Measurements from ENCODE around the gene ITPR1.

Gene ITPR1

DNA sequence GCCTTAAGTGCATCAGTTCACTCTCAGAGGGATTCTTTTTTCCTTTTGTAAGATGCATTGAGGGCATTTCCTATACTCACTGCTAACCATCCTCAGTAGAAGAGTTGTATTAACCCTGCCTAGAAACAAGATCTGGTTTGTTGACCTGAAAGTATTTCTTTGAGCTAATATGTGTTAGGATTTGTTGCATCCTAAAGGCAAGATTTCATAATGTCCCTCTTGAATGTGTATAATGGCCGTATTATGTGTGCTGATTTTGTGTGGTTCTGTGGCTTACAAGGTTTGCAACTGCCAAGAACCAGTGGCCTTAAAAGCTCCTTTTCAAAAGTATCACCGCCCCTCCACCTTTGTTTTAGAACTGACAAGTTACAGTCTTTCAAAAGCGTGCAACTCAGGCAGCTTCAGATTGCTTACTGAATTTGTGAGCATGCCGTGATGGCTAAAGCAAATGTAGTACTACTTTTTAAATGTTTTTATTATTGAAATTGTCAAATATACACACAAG is 304.1 kb downstream of the ITPR1 start:
- no peak for DNase-seq

DNA sequence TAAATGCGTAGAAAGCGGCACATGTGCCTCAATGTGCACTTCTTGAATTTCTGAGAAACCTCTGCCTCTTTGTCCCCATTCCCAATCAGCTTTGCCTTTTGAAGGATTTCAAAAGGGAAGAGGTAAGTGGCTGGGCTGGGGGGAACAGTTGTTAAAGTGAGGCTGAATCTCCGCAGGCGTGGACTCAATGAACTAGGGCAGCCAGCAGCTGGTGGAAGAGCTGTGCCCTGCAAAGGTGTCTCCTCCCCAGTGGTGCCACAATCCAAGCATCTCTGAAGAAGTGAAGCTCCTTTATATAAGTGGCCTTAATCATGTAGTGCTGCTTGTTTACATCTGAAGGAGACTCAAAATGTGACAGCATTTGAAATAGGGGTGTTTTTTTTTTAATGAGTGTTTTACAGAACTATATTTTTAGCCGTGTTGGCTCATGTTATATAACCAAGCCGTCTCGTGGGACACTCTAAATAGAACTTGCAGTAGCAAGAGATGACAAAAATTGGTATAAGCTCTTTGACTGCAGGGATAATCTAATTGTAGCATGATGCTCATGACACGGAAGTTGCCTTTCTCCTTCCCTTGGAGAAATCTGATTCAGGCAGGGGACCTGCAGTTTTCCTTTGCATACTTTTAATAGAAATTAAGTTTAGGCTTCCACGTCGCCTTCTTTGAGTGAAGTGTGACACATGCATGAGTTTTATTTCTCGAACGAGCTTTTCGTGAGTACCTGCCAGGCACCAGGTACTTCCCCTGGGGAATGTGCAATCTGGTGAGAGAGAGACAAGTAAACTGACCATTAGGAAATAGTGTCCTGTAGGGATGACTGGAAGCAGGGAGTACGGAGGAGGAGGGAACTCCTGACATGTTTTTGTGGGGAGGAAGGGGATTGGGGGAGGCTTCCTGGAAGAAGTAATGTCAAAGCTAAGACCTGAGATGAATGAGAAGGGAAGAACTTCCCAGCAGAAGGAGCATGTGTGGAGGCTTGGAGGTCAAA is 306.4 kb downstream of the ITPR1 start:
- DNase-seq: no peak

DNA sequence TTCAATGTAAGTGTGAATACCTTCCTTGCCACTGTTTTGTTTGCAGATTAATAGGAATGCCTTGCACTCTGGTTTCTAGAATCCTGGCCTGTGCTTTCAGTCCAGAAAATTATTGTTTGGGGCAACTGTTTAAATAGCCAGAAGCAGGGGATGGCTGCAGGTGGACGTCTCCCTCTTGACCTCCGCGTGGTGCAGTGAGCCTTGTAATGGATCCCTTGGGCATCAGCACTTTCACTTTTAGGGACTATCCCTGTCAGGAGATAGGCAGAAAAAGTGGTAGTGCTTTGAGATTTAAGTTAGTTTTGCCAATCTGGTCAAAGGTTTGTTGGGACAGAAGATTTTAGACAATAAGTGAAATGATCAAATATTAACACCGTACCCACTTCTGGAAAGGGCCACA is 307.4 kb downstream of the ITPR1 start:
- no peak for DNase-seq

DNA sequence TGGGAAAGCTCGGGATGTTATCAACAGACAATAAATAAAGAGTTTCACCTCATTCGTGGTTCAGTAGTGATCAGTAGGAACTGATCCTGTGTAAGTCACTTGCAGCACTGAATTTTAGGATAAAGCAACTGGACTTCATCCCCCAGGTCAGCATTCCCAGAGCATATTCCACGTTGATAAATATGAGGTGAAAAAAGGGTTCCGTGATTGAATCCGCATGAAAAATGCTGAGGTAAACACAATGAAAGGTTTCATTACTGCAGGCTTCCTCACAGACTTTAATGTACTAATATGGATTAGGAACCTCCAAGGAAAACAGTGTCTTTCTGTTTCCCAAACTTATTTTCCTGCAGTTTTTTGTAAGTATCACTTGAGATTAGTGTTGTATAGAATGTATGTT is 308.7 kb downstream of the ITPR1 start:
- no peak for DNase-seq

DNA sequence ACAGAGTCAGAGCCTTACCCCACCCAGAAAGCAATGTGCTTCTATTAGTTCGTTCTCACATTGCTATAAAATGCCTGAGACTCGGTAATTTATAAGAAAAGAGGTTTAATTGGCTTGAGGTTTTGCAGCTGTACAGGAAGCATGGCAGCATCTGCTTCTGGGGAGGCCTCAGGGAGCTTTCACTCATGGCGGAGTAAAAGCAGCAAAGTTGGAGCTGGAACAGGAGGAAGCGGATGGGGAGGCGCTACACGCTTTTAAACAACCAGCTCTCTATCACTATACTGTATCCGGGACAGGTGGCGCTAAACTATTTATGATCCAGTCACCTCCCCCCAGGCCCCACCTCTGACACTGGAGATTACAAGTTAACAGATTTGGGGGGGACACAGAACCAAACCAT is 309.8 kb downstream of the ITPR1 start:
- no peak for DNase-seq

DNA sequence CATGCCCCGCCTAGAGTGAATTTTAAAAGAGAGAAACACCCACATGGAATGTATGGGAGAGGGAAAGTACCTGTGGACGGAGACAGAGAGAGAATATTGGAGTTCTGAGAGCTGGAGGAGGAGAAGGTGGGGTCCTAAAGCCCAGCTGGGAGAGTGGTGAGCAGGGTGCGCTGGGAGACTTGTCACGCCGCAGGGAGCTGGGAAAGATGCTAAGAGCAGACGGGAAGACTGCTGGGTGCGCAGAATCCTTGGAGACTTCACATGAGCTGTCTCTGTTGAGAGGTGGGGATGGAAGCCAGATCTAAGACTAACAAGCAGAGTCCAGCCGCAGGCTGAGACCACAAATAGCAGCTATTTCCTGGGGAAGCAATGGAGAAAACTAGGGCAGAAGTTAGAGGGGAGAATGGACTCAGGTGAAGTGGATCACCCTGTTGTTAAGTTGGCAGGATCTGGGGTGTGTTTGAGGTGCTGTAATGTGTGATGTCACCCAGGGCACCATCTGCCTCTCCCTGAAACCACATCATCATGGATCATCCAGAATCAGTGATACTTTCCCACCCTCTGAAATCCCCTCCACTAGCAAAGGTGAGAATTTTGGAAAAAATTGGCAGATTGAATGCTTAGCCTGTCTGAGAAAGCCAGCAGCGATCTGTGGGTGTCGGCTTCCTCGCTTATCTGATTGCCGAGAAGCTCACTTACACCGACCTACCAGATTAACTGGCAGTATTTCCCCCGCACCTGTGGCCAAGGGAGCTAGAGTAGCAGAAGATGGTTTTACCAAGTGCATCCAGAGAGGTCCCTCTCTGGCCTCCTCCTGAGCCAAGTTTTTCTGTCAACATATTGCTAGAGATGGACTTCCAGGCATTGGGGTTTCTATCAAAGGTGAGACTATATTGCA is 311.3 kb downstream of the ITPR1 start:
- DNase-seq: no peak

DNA sequence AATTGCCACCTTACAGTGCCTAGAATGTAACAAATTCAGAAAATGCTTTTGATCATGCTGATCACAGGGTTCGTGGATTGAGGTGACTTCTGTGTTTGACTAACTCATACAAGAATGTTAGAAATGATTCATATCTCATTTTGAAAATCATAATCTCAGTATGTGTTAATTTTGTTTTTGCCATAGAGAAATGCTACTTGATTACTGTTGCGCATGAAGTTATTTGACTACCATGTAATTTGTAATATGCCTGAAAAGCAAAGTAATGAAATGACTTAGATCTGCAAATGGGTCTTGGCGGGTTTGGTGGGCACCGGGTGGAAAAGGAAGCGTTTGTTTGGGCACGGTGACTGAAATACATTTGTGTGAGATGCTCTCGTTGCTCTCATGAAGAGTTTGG is 312.5 kb downstream of the ITPR1 start:
- DNase-seq: no peak

DNA sequence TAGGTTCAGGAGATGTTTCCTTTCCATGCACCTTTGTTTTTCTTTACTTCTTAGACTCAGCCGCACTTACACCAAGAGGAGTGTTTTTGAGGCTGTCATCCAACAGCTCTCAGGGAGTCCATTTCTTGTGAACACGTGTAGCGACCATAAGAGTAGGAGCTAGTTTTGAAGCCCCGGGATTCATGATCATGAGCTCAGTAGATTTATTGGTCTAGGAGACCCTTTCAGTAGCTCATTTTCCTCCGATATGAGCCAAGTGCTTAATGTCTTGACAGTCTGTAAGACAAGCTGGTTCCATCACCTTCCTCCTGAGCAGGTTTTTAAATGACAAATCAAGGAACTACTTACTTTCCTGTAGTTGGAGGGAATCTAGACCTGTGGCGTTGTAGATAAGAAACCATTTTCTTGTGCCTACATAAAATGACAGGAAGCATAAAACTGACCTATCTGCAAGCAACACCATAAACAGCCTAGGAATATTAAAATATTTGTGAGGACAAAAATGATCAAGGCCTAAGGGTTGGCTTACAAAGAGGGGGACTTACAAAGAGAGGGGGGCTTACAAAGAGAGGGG is 313.5 kb downstream of the ITPR1 start:
- no peak for DNase-seq

DNA sequence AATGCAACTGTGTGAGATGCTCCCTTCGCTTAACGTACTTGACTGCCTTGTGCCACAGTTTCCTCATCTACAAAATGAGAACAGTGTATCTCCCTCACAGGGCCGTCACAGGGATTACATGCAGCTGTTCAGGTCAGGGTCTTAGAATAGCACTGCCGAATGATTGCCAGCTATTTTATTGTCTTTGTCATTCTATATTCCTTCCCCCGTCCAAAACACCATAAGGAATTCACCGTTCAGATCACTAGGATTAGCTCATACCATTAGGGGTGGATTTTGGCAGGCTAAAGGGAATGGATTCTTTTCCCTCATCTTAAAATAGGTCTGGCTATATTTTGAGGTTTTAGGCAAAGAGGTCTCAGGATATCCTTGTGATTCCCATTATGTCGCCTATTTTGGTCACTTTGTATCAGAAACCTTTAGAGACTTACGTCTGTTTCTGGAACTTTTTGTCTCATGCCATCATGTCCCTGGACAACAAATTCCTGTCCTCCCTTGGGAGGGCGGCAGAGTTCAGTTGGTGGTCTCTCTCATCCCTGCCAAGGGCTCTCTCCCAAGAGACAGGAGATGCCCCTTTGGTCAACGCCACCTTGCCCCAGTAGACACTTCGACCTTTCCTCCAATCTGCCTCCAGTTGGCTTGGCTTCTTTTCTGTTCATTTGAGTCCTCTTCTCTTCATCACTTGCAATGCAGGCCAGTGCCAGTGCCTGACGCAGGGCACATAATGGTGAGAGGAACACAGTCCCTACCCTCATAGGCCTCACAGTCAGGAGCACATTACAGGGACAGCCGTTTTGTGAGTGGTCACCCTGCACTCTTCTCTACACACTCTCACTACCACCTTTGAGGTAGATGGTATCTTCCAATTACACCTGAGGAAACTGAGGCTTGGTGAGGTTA is 314.5 kb downstream of the ITPR1 start:
- DNase-seq: no peak

DNA sequence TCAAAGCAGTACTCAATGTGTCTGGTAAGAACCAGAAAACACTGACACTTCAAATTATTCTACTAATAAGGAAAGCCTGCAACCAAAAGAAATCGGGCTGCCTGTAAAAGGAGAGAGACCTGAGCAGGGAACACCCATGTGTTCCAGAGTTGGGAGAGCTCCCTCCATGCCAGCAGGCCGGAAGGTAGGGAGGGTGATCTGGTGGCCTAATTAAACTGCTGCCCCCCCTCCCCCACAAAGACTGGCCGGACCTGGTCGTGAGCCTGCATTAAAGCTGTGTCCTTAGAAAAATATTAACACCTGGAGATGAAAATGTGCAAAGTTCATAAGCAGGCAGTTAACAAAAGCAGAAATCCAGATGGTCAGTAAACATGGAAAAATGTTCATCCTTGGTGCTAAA is 315.5 kb downstream of the ITPR1 start:
- no peak for DNase-seq

DNA sequence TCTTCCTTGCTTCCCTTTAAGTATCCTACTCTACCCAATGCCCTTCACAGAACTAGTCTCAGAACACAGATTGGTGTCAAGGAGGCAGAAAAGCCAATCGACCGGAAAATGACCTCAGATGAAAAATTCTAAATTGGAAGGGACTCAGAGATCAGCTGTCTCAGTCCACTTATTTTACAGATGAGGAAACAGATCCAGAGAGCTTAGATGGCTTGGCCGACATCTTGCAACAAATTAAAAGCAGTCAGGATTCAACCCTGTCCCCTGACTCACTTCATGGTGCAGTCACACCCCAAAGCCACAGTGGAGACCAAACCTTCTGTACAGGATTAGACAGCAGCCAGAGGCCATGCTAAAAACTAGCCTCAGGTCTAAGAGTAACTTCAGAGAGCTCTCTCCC is 316.8 kb downstream of the ITPR1 start:
- DNase-seq: peak; percentile 24

DNA sequence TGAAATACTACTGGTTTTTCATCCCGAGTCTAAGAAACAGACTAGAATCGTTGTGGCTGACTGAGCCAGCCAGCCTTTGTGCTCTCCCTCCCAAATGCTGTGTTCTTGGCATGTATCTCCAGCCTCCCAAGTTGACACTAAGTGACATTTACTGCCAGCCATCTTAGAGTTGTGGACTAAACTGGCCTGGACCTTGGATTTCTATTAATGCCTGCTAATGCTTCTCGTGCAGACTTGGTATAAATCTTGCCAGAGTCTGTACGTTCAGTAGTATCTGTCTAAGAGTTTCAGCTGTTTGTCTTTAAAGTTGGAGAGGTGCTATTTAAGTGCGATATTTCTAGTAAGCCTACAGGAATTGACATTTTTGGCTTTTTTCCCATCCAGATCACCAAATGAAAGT is 319.4 kb downstream of the ITPR1 start:
- DNase-seq: no peak

DNA sequence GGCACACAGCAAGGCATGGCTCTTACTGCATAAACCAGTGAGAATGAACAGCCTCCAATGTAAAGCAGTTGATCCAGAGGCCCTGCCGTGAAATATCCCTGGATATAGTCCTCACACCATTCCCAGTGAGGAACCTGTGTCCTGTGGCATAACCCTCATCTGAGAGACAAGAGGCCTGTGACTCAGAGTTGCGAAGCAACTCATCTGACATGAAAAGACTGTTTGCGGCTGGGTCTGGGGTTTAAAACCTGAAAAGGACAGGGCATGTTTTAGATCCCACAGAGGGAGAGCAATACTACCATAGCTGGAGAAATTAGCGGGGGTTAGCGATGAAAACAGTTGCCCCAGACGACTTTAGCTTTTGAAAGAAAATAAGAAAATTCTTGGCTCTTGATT is 320.8 kb downstream of the ITPR1 start:
- no peak for DNase-seq

DNA sequence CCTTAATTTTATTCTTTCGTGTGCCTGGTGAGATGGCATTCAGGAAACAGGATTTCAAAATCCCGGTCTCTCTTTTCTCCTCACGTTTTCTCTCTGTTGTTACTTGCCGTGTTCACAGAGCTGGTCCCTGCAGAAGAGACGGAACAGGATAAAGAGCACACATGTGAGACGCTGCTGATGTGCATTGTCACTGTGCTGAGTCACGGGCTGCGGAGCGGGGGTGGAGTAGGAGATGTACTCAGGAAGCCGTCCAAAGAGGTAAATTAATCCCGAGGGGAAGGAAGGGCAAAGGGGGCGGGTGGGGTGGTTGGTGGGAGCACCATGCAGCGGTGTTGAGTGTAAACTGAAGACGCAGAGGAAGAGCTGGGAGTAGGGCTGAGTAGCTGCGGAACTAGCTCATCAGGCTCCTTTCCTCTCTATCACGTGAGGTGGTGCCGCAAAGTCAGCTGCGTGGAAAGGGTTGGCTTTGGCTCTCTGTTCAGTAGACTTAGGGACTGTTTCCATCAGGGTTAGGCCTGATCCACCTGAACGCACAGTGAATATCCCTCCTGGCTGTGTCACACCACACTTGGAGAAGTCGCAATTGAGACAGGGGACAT is 321.3 kb downstream of the ITPR1 start:
- no peak for DNase-seq

DNA sequence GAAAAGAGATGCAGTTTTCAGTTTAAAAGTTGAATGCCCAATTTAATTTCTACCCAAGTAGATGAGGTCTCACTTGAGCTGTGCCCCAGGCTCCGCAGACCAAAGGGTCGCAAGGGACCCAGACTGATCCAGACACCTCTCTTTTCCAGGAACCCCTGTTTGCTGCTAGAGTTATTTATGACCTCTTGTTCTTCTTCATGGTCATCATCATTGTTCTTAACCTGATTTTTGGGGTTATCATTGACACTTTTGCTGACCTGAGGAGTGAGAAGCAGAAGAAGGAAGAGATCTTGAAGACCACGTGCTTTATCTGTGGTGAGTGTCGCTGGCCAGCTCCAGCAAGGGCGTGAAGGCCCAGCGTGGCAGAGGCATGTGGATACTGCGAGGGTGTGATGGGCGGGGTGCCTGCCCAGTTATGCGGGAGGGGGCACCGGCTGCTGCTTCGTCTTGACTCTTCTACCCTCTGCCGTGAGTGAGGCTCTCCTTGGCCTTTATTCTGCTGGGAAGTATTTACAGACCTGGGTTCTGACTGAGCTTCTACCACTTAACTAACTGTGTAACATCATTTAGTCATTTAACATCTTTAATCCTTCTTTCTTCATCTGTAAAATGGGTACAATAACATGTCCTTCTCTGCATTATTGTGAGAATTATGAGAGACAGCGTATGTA is 321.9 kb downstream of the ITPR1 start:
- DNase-seq: no peak

DNA sequence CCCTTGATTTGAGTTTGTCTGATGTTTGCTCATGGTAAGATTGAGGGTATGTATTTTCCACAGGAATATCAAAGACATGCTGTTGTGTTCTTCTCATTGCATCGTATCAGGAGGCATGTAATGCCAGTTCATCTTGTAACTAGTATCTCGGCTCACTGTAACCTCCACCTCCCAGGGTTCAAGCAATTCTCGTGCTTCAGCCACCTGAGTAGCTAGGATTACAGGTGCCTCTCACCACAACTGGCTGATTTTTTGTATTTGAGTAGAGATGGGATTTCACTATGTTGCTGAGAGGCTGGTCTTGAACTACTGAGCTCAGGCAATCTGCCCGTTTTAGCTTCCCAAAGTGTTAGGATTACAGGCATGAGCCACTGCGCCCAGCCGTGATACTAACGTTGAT is 323.2 kb downstream of the ITPR1 start:
- no peak for DNase-seq

DNA sequence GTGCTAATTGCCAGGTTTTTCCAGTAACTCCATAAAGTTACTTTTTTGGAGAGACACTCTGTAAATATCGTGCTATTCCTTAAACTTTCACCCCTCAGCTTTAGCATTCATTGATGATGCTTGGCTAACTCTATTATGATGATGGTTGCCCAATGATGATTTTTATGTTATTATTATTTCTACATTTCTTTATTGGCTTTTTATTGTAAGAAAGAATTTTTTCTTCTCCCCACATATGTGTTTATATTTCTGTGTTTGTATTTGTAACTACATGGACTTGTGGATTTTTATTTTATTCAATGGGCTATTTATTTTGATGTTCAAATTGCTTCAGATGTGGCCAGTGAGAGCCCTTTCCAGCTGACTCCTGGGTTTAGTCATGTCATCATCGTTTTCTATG is 323.6 kb downstream of the ITPR1 start:
- no peak for DNase-seq

DNA sequence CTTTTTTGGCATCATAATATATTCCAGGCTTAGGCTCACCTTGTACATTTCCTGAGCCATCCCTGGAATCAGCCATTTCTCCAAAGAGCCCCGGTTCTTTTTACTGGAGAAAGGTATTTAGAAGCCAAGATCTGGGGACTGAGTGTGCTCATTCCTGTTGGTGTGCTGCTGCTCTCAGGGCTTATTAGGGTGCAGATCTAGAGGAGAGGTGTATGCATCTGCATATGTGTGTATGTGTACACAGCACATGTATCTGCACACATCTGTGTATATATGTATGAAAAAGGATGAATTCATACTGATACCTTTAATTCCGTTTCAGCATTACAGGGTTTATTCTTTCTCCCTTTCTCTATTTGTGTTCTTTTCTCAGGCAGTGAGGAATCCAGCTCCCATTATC is 324.0 kb downstream of the ITPR1 start:
- DNase-seq: no peak

DNA sequence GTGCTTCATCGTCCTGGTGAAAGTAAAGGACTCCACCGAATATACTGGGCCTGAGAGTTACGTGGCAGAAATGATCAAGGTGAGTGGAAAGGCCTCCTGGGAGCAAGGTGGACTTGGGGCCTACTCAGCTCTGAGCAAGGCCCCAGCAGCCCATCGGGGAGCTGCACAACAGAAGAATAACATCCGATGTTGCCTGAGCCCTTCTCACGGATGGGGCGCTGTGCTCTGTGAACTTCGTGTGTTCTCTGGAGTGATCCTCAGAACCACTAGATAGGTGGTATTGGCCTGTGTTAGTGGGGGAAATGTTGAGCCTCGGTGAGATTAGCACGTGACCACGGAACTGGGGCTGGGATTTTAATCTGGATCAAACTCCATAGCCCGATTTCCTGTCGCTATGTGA is 325.0 kb downstream of the ITPR1 start:
- no peak for DNase-seq

DNA sequence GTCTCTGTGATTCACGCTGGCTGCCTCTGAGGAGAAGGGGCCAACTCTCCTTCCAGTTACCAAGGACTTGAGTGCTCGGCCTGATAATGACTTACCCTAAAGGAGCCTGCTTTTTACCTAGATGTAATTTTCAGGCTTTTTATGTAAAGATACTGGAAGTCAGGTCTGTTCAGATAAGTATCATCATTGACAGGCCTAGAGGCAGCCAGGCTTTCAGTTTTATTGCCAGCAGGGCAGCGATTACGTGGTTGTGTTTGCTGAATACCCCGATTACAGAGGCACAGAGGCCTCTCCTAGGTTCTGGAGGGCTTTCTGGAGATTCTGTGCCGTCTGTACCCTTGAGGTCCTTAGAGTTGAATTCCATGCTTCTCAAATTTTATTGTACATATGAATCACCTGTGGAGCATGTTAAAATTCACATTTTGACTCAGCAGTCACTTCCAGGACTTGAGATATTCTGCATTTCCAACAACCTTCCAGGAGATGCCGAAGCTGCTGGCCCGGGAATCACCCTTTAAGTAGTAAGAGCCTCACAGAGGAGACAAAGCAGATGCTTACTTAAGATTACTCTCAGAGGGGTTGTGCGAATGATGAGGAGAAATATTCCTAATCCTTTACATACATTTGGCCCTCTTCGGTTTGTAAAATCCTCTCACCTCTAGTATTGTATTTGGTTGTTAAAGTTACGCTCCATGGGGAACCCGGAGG is 326.0 kb downstream of the ITPR1 start:
- no peak for DNase-seq

DNA sequence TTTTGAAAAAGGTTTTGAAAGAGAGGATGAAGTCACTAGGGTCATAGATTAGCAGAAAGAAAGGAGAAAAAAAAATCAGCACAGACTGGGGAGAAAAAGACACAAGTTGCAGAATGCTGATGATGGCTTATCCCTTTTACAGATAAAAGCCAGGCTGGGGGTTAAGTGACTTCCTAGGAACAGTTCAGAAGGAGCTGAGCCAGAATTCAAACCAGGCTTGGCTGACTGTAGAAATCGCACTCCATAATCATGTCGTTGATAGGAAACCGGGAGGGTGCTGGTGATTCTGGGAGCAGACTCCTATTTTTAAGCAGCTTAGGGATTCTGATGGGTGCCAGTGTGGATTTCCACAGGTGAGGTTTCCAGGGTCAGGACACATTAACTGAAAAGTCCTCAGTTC is 326.6 kb downstream of the ITPR1 start:
- DNase-seq: no peak
